ENCODE data around the gene UGCG. TPM values are rescaled to one million over a fixed set of nuclear protein-coding genes. Genes with fewer than 3 reads are reported as not detected.

The UGCG gene
- total RNA-seq, 2 experiments from 2014 or later = 21.8 to 23.2 TPM

- H3K9me3 Mint-ChIP-seq = no peaks in the 10 kb centered on the region
- ChIA-PET POLR2A (no interaction called here), CTCF (interaction anchor here (1.0 to 2.1 kb wide), 2 partner anchors 10 to 12 kb away, joined by 3 to 7 read pairs; no protein-coding TSS in a partner anchor)
- no peaks in the 10 kb centered on the region for H3K36me3 Mint-ChIP-seq (ENCODE audit: low read depth)
- H3K27ac Mint-ChIP-seq = no peak overlapping the region
- H3K27me3 Mint-ChIP-seq = no peaks in the 10 kb centered on the region
- H3K4me3 Mint-ChIP-seq = no peak overlapping the region
- H3K4me1 Mint-ChIP-seq = peaks cover 3% of the 10 kb centered on the region
- DNase-seq = no peak
Measured at GRCh38 chr9:111966861-111967291, 70.3 kb downstream of the UGCG start.

- Mint-ChIP-seq H3K4me3 (no peak overlapping the region), H3K4me1 (peaks cover 3% of the 10 kb centered on the region), H3K36me3 (ENCODE audit: low read depth) (no peaks in the 10 kb centered on the region), H3K27me3 (no peaks in the 10 kb centered on the region), H3K9me3 (no peaks in the 10 kb centered on the region), H3K27ac (no peak overlapping the region)
- CTCF ChIA-PET = interaction anchor here (2.1 kb wide), 1 partner anchor 10 kb away, joined by 7 read pairs; no protein-coding TSS in a partner anchor
- POLR2A ChIA-PET = no interaction called here
- no peak for DNase-seq
Measured at GRCh38 chr9:111967621-111968020, 71.0 kb downstream of the UGCG start.

GRCh38 chr9:111969061-111969460 is 72.4 kb downstream of the UGCG start:
- H3K36me3 Mint-ChIP-seq (ENCODE audit: low read depth) = no peaks in the 10 kb centered on the region
- POLR2A ChIA-PET = no interaction called here
- CTCF ChIA-PET = interaction anchor here (1.5 to 2.1 kb wide), 2 partner anchors 8 to 9 kb away, joined by 4 to 7 read pairs; no protein-coding TSS in a partner anchor
- no peak overlapping the region for H3K27ac Mint-ChIP-seq
- H3K27me3 Mint-ChIP-seq = peaks cover 2% of the 10 kb centered on the region
- no peak for DNase-seq
- no peak overlapping the region for H3K4me3 Mint-ChIP-seq
- H3K9me3 Mint-ChIP-seq = no peaks in the 10 kb centered on the region
- H3K4me1 Mint-ChIP-seq = peaks cover 3% of the 10 kb centered on the region

GRCh38 chr9:111969622-111970021 is 73.0 kb downstream of the UGCG start:
- POLR2A ChIA-PET = no interaction called here
- peaks cover 2% of the 10 kb centered on the region for H3K27me3 Mint-ChIP-seq
- H3K4me1 Mint-ChIP-seq = peaks cover 3% of the 10 kb centered on the region
- no peak for DNase-seq
- no peak overlapping the region for H3K4me3 Mint-ChIP-seq
- no peaks in the 10 kb centered on the region for H3K36me3 Mint-ChIP-seq (ENCODE audit: low read depth)
- CTCF ChIA-PET = interaction anchor here (1.5 kb wide), 1 partner anchor 10 kb away, joined by 4 read pairs; no protein-coding TSS in a partner anchor
- H3K9me3 Mint-ChIP-seq = no peaks in the 10 kb centered on the region
- no peak overlapping the region for H3K27ac Mint-ChIP-seq

GRCh38 chr9:111970827-111971226 is 74.2 kb downstream of the UGCG start:
- H3K27ac Mint-ChIP-seq = no peak overlapping the region
- peaks cover 6% of the 10 kb centered on the region for H3K27me3 Mint-ChIP-seq
- ChIA-PET POLR2A (no interaction called here), CTCF (interaction anchor here (1.1 to 1.2 kb wide), 2 partner anchors 23 to 104 kb away, joined by 3 read pairs; no protein-coding TSS in a partner anchor)
- no peaks in the 10 kb centered on the region for H3K36me3 Mint-ChIP-seq (ENCODE audit: low read depth)
- no peak overlapping the region for H3K4me3 Mint-ChIP-seq
- no peaks in the 10 kb centered on the region for H3K4me1 Mint-ChIP-seq
- no peaks in the 10 kb centered on the region for H3K9me3 Mint-ChIP-seq
- no peak for DNase-seq

GRCh38 chr9:111974092-111974681 is 77.6 kb downstream of the UGCG start:
- POLR2A ChIA-PET = no interaction called here

GRCh38 chr9:111975709-111976108 is 79.1 kb downstream of the UGCG start:
- peaks cover 8% of the 10 kb centered on the region for H3K27me3 Mint-ChIP-seq
- ChIA-PET CTCF (interaction anchor here (0.6 kb wide), 1 partner anchor 14 kb away, joined by 5 read pairs; no protein-coding TSS in a partner anchor), POLR2A (no interaction called here)
- H3K4me1 Mint-ChIP-seq = peaks cover 3% of the 10 kb centered on the region
- no peak overlapping the region for H3K4me3 Mint-ChIP-seq
- H3K27ac Mint-ChIP-seq = no peak overlapping the region
- no peaks in the 10 kb centered on the region for H3K9me3 Mint-ChIP-seq
- H3K36me3 Mint-ChIP-seq (ENCODE audit: low read depth) = no peaks in the 10 kb centered on the region
- no peak for DNase-seq

More at GRCh38 chr9:111974092-111974681, 77.6 kb downstream of the UGCG start:
- H3K27me3 Mint-ChIP-seq = peaks cover 6% of the 10 kb centered on the region
- no peak for DNase-seq
- peaks cover 3% of the 10 kb centered on the region for H3K4me1 Mint-ChIP-seq
- H3K27ac Mint-ChIP-seq = no peak overlapping the region
- H3K4me3 Mint-ChIP-seq = no peak overlapping the region
- CTCF ChIA-PET = no interaction called here
- H3K9me3 Mint-ChIP-seq = no peaks in the 10 kb centered on the region
- H3K36me3 Mint-ChIP-seq (ENCODE audit: low read depth) = no peaks in the 10 kb centered on the region

- DNase-seq = no peak
- Mint-ChIP-seq H3K4me3 (no peak overlapping the region), H3K9me3 (no peaks in the 10 kb centered on the region), H3K4me1 (peaks cover 14% of the 10 kb centered on the region), H3K27ac (no peak overlapping the region), H3K36me3 (ENCODE audit: low read depth) (no peaks in the 10 kb centered on the region), H3K27me3 (peaks cover 11% of the 10 kb centered on the region)
- ChIA-PET CTCF (interaction anchor here (0.8 to 1.2 kb wide), 3 partner anchors 8 to 96 kb away, joined by 3 read pairs; no protein-coding TSS in a partner anchor), POLR2A (no interaction called here)
Measured at GRCh38 chr9:111978616-111979015, 82.0 kb downstream of the UGCG start.

- CTCF ChIA-PET = no interaction called here
- no peaks in the 10 kb centered on the region for H3K36me3 Mint-ChIP-seq (ENCODE audit: low read depth)
Measured at GRCh38 chr9:111979561-111979960, 82.9 kb downstream of the UGCG start.

GRCh38 chr9:111980398-111980797 is 83.8 kb downstream of the UGCG start:
- Mint-ChIP-seq H3K4me1 (peaks cover 29% of the 10 kb centered on the region), H3K9me3 (no peaks in the 10 kb centered on the region), H3K27me3 (peaks cover 6% of the 10 kb centered on the region), H3K27ac (no peak overlapping the region), H3K4me3 (no peak overlapping the region), H3K36me3 (ENCODE audit: low read depth) (no peaks in the 10 kb centered on the region)
- CTCF ChIA-PET = no interaction called here
- no peak for DNase-seq
- POLR2A ChIA-PET = no interaction called here

More at GRCh38 chr9:111979561-111979960, 82.9 kb downstream of the UGCG start:
- Mint-ChIP-seq H3K27me3 (peaks cover 11% of the 10 kb centered on the region), H3K9me3 (no peaks in the 10 kb centered on the region), H3K4me3 (no peak overlapping the region), H3K27ac (no peak overlapping the region), H3K4me1 (peaks cover 21% of the 10 kb centered on the region)
- no peak for DNase-seq
- POLR2A ChIA-PET = no interaction called here

- H3K27ac Mint-ChIP-seq = no peak overlapping the region
- POLR2A ChIA-PET = no interaction called here
- H3K27me3 Mint-ChIP-seq = peaks cover 6% of the 10 kb centered on the region
- peaks cover 35% of the 10 kb centered on the region for H3K4me1 Mint-ChIP-seq
- CTCF ChIA-PET = interaction anchor here (0.6 kb wide), 1 partner anchor 607 kb away, joined by 3 read pairs; no protein-coding TSS in a partner anchor
- DNase-seq = no peak
- H3K4me3 Mint-ChIP-seq = no peak overlapping the region
- peaks cover 4% of the 10 kb centered on the region for H3K9me3 Mint-ChIP-seq
- no peaks in the 10 kb centered on the region for H3K36me3 Mint-ChIP-seq (ENCODE audit: low read depth)
Measured at GRCh38 chr9:111983484-111983908, 86.9 kb downstream of the UGCG start.

- POLR2A ChIA-PET = no interaction called here
- Mint-ChIP-seq H3K27ac (no peak overlapping the region), H3K36me3 (ENCODE audit: low read depth) (no peaks in the 10 kb centered on the region), H3K4me1 (peaks cover 35% of the 10 kb centered on the region), H3K4me3 (no peak overlapping the region), H3K27me3 (peaks cover 6% of the 10 kb centered on the region), H3K9me3 (peaks cover 4% of the 10 kb centered on the region)
- no peak for DNase-seq
- CTCF ChIA-PET = no interaction called here
Measured at GRCh38 chr9:111984086-111984802, 87.6 kb downstream of the UGCG start.
